MM.1S (cell line): ENCODE results near the gene MICALL2.

ENCODE experiments used
- EZH2 ChIP-seq: fragments of 300-600 bp; sonication (generic); optimal IDR thresholded peaks from 2 replicates; pipeline ENCODE3; 2017; ENCODE audit warnings: low read depth, mild to moderate bottlenecking, antibody characterized with exemption, low read length, mixed read lengths
- TF ChIP-seq, protein P1 (sequence below): fragments of 300-600 bp; sonication (generic); IDR thresholded peaks from 2 replicates; pipeline ENCODE4 v1.5.1; 2016; ENCODE audit warnings: antibody characterized with exemption, low read length, mixed read lengths

- TF ChIP-seq, protein P1, sequence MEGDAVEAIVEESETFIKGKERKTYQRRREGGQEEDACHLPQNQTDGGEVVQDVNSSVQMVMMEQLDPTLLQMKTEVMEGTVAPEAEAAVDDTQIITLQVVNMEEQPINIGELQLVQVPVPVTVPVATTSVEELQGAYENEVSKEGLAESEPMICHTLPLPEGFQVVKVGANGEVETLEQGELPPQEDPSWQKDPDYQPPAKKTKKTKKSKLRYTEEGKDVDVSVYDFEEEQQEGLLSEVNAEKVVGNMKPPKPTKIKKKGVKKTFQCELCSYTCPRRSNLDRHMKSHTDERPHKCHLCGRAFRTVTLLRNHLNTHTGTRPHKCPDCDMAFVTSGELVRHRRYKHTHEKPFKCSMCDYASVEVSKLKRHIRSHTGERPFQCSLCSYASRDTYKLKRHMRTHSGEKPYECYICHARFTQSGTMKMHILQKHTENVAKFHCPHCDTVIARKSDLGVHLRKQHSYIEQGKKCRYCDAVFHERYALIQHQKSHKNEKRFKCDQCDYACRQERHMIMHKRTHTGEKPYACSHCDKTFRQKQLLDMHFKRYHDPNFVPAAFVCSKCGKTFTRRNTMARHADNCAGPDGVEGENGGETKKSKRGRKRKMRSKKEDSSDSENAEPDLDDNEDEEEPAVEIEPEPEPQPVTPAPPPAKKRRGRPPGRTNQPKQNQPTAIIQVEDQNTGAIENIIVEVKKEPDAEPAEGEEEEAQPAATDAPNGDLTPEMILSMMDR: no peak
- no peak for TF ChIP-seq EZH2
Measured at GRCh38 chr7:1463676-1464223, 4.5 kb upstream of the MICALL2 start.
